SW 1271 (cell line): ENCODE results near the gene FADS2.

Source experiments
- DNase-seq, 2 experiments: peaks; one replicate each; lab custom pipeline; 2025; lab: John Stamatoyannopoulos, UW

Gene FADS2

GRCh38 chr11:61905801-61906521 lies 77.9 kb downstream of the FADS2 start:
- DNase-seq, result no peak

DNA sequence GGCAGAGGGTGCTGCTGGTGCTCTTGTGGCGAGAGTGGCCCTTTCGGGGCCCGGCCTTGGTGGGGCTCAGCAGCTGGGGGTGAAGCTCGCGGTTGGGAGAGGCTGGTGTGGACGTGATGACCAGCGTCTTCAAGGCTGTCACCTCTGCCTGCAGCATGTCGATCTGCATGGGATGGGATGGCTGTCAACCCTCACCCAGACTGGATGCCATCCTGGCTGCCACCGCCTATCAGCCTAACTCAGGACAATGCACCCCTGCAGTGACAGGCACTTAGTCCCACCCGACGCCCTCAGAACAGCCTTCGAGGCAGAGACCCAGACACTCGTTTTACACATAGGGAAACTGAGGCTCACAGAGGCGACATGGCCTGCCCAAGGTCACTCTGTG lies 78.4 kb downstream of the FADS2 start:
- DNase-seq, result no peak

DNA sequence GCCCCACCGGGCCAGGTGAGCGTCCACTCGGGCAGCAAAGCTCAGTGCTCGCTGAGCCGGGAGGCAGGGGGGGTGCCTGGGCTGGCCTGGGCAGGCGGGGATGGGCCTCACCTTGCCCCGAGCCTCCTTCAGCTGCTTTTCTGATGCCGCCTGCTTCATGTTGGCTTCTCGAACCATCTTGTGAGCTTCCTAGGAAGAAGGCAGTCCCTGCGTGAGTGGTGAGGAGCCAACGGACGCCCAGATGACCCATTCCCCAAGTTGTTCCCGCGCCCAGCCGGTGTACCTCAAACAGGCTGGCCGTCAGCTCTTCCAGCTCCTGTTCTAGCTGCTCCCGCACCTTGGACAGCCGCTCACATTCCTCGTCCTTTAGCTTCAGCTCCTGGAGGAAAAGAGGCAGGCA lies 79.2 kb downstream of the FADS2 start:
- no peak for DNase-seq

DNA sequence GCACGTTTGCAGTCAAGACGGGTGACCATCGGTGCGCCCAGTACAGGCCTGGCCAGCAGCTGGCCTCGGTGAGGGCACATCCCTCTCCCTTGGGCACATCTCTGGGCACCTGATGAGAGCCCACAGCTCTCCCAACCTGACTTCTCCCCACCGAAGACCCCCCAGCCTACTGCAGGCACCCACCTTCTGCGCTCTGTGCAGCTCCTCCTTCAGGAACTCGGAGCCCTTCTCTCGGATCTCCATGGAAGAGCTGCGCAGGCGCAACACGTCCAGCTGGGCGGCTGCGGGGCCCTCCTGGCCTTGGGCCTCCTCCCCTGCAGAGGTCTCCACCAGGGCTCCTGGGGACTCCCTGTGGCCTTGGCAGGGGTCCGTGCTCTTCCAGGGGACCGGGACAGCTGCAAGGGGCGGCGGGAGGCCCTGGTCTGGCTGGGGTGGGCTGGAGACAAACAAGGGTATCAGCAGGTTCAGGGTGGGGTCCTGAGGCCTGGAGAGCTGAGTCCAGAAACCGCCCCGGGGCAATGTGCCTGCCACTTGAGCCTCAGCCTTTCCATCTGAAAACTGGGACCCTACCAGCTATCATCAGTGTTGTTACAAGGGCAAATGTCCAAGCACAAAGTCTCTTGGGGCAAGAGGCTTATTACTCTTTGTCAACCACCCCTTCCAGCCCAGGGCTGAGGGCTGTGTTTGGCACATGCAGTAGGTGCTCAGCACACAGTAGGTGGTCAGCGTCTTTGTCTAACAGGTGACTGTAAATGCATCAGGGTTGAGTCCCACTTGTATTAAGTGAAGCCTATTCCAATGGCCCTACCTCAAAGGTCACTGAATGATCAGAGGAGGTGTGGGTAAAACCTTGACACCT lies 80.0 kb downstream of the FADS2 start:
- DNase-seq, result no peak

- no peak for DNase-seq
Measured at GRCh38 chr11:61908730-61909316, 80.7 kb downstream of the FADS2 start.

DNA sequence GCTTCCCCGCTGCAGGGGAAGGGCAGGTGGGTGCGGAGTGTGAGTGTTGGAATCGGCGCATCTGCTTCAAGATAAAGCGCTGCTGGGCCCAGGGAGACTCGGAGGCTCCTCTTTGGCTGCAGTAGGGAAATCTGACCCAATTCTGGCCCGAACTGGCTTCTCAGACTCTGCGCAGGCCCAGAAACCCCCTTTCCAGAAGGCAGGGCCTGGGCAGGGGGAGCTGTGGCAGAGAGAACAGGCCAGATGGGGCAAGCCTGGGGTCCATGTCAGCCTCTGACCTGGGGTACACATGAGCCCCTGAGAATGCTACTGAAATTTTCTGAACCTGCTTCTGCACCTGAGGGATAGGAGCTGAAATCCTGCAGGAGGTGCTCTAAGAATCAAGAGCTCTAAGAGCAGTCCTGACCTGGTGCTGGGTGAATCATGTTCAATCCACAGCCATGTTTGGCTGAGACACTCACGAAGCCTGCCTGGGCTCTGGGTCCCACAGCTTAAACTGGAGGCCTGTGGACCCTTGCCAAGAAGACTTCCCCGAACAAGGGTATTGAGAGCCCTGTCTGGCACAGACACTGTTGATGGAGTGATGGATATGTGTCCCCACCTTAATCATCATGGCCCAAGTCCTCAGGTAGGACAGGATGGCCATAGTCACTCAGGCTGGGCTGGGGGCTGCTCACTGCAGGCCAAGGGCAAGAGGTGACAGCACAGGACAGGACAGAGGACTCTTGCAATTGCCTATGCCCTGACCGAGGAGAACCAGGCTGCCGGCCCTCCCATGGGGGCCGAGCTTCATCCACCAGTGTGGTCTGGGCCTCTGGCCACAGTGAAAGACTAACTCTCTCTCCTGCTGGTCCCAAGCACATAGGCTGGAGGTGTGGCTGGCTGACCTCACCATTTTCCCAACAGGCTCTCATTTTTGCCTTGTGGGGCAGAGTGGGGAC lies 82.4 kb downstream of the FADS2 start:
- no peak for DNase-seq

DNA sequence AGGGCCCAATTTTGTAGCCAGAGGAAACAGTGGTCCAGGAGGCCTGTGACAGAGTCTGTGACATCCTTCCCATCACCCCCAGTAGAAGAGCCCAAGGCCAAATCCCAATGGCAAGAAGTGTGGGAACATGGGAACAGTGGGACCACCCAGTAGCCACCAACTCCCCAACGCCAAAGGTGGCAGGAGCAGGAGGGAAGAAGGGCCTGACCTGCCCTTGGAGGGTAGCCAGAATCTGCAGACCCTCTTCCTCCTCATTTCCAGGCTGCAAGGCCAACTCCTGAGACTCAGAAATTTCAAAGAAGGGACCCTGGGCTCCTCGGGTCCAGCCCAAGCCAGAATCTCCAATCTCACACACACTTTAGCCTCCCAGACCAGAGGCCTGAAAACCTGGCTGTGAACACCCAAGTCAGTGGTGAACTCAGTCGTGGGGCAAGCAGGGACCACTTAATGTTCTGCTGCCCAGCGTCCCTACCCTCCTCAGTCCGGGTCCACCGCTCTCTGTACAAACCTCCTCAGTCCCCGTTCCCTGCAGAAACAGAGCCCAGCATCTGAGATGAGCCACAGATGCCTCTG lies 83.1 kb downstream of the FADS2 start:
- DNase-seq, result no peak

- no peak for DNase-seq
Measured at GRCh38 chr11:61911701-61912529, 83.8 kb downstream of the FADS2 start.

DNA sequence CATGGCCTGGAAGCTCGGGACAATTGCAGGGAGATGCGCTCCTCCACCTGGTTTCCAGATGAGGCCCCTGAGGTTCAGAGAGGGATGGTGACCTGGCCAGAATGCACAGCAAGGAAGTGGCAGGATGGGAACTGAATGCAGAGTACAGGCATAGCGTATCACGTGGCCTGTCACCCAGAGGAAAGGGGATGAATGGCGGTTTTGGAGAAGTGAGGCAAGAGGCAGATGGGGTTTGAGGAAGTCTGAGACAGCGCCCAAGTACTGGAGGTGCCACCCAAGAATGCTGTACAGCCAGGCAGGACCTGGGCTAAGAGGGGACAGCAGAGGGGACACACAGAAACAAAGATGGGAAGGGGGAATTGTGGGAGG lies 84.4 kb downstream of the FADS2 start:
- no peak for DNase-seq

DNA sequence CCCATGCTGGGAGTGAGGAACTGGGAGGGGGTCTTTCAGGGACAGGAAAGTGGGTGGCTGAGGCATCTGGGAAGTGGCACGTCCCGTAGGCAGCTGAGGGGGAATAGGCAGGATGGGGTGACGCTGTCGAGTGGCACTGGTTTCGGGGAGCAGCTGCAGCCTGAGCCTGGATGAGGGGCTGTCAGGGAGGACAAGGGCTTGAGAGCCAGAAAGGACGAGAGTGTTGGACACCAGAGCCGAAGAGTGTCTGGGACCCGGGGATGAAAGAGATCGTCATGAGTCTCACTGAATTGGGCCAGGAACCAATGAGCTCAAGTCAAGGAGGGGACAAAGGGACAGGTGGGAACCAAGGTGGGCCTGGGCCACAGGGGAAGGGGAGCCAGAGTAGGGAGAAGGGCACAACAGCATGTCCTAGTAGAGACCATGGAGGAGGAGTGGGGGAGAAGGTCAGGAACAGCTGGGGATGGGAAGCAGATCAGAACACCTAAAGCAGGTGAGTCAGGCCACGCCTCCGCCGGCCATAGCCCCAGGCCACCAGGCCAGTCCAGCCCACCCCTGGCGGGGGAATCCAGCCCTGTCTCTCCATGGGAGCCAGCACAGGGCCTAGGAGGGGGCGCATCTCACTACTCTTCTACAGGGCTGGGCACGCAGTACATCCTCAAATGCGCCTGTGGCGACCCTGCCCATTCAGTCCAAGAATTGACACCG lies 85.0 kb downstream of the FADS2 start:
- DNase-seq, result no peak

- no peak for DNase-seq
Measured at GRCh38 chr11:61913699-61914395, 85.7 kb downstream of the FADS2 start.

GRCh38 chr11:61914471-61915171 lies 86.5 kb downstream of the FADS2 start:
- no peak for DNase-seq

DNA sequence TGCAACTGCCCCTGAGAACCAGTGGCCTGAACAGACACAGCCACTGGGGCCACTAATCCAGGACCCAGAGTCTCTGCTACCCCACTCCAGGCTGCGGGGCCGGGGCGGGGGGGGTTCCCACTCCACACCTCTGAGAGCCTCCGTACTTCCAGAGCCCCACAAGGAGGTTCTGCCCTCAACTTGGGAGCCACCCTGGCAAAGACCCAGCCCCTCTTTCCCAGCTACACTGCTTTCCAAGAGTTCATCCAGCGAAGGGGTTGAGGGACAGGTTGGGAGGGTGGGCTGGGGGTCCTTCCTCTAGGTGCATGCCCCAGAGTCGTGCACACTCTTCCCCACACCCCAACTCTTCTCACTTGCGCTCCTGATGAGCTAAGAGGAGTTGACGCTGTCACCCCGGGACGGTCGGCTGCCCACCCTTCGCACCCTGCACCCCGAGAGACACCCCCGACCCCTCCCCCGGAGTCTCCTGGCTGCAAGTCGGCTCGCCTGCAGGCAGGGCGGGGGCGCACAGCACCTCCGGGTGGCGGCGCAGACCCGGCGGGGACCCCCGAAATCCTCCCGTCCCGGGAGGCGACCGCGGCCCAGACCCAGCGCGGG lies 88.7 kb downstream of the FADS2 start:
- DNase-seq, result no peak
